DMS53 (cell line): Measurements from ENCODE around the gene COL4A4.
"Not testable (repeated sequence)": the region's sequence is repeated elsewhere in the genome, so short reads cannot be mapped to it uniquely, and the experiment has no call there.

Experiments
- DNase-seq: peaks from one replicate; lab custom pipeline; 2025; lab: John Stamatoyannopoulos, UW

The COL4A4 gene

DNA sequence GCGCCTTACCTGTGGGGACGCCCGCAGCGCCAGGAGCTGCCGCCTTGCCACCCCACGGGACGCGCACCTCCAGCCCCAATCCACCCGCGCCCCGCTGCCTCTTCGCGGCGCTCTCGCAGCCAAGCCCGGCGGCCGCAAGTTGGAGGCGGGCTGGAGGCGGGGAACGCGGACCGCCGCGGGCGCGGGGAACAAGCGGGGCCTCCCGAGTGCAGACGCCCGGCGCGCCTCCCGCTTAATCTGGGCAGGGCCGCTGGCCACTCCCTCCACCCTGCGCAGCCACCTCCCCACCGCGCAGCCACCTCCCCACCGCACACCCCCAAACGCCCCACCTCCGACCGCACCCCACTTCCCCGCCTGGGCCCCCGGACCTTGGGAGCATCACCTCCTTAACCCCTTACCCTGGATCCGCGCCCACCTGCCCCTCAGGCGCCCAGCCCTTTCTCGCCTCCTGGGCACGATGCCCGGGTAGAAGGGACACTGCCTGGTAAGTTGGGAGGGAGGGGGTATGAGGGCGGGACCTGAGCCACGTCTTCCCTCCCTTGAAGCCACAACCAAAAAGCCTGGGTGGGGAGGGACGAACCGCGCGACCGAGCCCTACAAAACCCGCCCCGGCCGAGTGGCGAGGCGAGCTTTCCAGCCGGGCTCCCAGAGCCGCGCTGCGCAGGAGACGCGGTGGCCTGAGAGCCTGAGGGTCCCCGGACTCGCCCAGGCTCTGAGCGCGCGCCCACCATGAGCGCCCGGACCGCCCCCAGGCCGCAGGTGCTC is at the start of gene COL4A4, which contains the start of gene COL4A3:
TSS of gene COL4A4 (minus strand) at position 208 of the 765 bp plus-strand sequence. CDS start 16,722 bp downstream, outside the sequence.
TSS of gene COL4A3 (plus strand) at position 627 of the 765 bp plus-strand sequence. CDS start at position 730, 103 bp downstream.
- peak; percentile 81 for DNase-seq

DNA sequence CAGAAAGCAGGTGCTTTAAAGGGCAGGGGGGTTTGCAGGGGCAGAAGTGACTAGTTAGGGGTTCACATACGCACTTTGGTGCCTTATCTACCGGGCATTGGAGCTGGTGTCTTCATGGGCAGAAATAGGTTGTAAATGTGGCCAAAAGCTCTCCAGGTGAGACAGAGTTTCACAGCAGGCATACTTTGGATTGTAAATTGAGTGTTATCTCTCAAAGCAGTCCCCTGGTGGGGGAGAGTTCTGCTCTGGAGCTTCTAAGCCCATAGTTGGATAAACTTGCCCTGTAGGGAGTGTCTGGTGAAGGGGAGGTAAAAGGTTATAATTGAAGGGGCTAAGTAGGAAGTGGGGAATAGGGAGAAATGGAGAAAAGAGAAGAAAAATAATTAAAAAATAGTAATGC is 43.6 kb upstream of the COL4A4 start:
- DNase-seq, result no peak

DNA sequence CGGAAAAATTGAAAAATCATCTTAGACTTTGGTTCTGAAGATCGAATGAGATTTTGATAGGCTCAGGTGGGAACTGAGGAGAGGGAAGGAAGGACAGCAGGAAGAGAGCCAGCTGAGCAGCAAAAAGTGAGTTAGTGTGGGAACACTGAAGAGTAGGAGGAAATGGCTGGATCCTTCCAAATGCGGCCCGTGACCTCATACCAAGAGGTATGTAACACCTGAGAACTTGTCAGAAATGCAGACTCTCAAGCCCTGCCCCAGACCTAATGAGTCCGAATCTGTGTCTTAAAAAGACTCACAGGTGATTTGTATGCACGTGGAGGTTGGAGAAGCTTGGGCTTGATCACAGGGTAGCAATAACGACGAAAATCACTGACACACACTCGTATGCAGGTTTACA is 42.4 kb upstream of the COL4A4 start:
- DNase-seq, result no peak

DNA sequence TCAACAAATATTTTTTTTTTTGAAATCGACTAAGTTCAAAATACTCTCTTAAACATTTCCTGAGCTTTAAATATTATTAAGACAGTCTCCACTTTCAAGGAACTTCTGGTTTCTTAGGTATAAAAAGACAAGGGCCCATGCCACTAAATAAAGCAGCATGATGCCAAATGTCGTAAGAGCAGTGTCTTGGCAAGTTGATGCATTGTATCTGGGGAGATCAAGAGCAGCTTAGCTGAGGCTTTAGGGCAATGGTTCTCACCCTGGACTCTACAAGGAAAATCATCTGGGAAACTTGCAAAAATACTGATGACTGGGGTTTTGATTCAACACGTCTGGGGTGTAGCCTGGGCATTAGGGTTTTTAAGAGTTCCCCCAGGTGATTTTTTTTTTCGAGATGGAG is 41.7 kb upstream of the COL4A4 start:
- no peak for DNase-seq

DNA sequence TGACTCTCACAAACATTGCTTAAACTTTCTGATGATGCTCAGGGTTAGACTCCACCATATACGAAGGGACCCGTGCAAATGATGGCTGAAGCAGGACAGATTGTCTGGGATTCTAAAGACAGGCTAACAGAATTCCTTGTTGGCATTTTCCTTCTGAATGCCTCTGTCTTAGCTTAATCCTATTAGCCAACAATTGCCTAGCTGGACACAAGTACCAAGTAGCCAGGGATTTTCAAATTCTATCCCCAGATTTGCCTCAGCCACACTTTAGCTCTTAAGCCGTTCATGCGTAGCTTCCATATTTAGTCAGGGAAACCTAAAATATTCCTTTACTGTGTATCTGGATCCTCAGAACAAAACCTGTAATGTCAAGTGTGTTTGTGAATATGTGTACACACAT is 40.4 kb upstream of the COL4A4 start:
- no peak for DNase-seq

DNA sequence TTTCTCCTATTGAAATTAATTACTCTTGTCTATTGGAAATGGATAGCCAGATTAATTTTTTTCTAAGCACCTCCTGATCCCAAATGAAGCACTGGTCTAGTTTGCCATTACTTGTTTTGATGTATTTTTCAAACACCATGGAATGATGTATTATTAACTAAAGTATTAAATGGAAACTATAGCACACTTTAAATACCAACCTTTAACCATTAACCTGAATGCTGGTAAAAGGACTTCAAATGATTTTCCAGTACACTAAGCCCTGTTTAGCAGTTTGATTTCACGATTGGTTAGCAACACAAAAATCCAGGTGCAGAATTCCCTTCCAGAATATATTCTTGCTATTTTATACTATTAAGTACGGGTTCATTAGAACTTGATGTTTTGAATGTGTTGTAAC is 37.8 kb upstream of the COL4A4 start:
- DNase-seq, result no peak

DNA sequence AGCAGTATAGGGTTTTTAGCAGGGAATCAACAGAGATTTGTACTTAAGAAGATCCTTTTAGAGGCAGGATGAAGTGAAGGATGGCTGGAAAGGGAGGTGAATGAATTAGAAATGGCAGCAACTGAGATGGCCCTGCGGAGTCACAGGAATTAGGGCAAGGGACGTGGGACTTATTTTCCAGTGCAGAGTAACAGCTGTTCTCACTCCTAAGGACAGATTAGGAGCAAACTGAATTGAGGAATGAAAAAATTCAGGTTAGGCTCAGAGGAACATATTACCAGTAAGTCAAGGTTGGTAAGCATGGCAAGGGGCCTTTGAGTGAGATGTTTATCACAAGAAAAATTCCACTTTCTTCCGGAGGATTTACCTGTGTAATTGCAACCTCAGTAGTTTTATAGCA is 34.9 kb upstream of the COL4A4 start:
- DNase-seq, result no peak

DNA sequence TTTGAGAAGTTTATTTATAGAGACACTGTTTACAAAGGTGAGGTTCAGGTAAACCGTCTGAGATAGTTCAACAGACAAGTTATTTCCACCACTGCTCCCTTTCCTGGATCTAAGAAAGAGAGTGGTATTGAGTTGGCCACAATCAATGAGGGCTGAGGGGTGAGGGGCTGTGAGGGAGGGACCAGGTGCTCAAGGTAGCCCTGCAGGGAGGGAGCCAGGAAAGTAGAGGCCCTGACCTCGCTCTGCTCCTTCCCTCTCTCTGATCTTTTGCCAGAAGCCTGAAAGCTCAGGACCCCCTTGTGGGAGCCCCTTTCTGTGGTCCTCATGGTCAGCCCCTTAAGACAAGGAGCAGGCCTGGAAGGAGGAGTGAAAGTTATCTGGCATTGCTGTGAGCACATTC is 30.2 kb upstream of the COL4A4 start:
- no peak for DNase-seq

DNA sequence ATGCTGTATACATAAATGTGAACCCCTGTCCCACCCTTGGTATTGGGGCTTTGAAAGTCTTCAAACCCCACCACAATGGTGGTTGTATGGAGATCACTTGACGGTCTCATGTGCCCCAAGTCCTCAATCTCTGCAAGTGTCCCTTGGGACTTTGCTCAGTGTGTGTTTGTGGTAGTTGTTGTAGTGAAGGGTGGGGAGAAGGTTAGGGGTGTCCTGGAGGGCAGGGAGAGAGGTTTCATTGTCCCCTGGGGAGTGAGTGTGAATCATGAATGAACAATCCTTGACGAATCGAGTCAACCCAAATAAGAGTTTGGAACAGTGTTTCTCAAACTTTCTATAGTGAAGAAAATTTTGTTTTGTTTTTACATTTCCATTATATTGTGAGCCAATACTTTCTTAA is 28.5 kb upstream of the COL4A4 start:
- no peak for DNase-seq

DNA sequence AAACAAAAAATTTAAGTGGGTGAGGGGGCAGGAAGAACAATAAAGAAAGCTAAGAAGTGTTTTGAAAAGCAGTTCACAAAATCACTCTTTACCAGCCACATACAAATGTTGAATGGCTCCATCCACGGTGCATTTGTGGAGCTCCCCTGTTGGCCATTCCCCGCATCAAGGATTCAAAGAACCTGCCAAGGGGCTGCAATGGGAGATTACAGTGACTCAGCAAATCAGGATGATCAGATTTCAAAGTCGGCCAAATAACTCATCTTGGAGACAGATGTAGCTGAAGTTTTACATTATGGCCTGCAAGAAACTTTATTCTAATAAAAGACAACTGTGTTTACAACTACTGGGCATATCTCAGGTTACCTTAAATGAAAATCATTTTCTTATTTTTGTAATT is 27.4 kb upstream of the COL4A4 start:
- peak; percentile 1 for DNase-seq

DNA sequence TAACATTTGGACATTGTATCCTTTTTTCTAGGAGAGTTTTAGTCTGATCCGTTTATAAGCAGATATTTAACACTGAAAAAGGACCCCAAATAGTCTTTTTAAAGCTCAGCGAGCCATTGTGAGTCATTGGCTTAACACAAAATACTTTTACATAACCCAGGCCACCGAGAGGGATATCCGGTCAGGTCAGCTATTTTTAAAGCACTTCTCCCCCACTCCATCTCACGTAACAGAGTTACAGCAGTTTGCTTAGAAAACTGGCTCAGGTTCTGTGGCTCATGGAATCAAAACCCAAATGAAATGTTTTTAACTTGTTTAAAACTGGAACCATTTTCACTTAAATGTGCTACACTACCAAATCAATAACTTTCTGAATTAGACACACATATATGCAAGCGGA is 24.3 kb upstream of the COL4A4 start:
- no peak for DNase-seq

DNA sequence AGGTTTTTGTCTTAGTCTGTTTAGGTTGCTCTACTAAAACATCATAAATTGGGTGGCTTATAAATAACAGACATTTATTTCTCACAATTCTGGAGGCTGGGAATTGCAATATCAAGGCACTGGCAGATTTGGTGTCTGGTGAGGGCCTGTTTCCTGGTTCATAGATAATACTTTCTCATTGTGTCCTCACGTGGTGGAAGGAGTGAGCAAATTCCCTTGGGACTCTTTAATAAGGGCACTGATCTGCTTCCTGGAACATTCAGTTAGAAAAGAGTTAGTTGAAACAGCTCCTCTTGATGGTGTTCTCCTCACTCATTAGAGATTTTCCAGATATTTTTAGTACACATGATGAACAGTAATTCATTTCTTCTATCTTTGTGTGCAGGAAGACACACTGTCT is 22.7 kb upstream of the COL4A4 start:
- DNase-seq, result no peak

DNA sequence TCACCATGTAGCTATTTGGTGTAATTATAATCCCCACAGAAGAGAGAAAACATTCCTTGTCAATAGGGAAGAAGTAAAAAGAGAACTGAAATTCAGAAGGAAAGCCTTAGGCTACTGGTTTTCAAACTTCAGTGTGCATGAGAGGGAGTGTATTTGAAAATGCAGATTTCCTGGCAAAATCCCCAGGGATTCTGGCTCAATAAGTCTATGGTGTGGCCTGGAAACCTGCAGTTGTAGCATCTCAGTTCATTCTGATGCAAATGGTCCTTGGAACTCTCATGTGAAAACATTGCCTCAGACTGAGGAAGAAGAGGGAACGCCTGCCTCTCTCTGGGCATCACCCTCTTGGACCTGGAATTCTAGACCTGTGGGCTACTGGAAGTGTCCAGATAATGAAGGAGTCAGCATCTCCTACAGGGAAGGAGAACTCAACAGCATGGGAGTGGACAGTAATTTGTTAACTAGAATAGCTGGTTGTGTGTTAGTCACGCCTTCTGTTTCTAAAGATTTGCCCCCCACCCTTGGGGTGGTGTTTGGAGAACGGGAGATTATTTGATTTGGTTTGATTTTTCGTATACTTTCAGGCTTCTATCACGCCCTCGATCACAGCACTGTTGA is 21.7 kb upstream of the COL4A4 start:
- no peak for DNase-seq

DNA sequence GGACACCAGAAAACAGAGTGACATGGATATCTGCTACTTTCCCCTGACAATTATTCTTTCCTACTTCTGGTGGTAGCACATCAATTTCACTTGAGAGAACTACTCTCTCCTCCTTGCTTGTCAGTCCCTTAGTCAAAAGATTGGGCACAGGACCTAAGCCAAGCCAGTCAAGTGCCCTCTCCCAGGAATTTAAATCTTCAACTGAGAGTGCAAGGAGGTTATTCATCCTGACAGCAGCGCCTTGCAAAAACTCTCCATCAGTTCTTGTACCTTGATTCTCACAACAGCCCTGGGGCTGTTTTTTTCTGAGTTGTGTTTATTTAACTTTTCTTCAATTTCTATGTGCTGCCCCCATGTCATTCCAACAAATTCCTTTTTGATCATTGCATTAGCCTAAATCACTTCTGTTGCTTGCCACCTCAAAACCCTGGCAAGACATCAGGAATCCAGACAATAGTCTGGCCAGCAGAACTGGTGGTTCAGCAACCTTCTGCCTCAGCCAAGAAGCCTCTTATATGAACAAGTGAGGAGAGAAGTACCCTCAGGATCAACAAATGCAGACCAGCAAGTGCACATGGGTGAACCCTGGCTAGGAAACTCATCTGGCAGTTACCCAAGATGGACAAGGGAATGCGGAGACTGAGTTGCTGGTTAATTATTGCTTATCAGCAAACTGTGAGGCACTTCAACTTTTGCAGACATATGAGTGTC is 19.8 kb upstream of the COL4A4 start:
- peak; percentile 20 for DNase-seq

DNA sequence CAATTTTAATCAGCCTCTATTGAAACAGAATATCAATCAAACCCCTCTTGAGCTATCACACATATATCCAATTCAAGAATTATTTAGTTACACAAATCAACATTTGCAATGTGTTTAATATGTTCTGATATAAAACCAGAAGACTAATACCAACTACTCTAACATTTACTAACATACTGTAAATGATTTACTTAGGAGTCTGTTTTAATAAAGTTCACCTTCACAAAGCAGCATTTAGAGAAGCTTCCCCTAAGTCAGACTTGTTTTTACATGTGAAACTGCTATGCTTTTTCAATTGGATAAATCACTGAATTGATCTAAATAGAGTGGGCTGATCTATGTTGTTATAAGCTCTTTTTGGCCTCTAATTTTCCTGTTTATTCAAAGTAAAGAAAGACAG is 18.8 kb upstream of the COL4A4 start:
- no peak for DNase-seq

DNA sequence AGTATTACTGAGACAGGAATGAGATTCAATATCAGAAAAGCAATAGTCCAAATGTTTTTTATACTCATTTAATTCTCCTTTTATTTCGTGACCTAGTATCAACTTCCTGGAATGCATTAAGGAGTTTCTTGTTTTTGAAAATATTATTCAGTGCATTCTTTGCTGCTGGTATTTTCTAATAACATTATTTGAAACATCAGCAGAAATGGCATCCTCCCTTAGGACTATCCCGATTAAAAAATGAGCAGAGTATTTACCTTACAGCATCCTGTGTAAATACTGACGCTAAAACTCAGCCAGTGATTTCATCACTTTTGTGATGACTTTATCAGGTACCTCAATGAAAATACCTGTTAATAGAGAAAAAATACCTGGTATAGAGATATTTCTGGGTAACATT is 16.8 kb upstream of the COL4A4 start:
- no peak for DNase-seq

DNA sequence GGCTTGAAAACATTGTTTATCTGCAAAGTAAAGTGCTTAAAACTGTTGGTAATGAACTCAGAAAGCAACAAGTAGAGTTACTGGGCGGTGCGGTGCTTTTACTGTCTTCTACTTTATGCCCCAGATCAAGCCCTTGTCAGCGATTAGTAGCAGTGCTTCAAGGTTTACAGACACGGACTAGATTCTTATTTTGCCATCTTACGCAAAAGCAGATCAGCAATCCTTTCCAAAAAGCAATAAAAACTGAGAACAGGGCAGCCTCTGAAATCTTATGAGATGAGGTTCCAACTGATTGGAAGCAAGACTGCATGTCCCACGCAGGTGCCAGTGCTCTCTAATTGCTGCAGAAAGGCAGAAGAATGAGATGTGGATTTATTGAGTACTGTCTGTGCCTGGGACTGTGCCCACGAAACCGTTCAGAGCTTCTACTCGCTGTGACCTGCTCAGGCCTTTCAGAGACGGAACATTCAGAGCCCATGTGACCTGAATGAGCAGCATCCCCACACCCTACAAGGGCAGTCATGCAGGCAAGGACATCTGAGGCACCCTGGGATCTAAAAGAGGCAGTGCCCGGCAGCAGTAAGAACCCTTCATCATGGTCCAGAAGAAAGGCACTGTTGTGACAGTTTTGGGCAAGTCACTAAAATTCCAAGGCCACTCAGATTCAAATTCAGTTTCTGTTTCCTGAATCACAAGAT is 16.1 kb upstream of the COL4A4 start:
- no peak for DNase-seq

DNA sequence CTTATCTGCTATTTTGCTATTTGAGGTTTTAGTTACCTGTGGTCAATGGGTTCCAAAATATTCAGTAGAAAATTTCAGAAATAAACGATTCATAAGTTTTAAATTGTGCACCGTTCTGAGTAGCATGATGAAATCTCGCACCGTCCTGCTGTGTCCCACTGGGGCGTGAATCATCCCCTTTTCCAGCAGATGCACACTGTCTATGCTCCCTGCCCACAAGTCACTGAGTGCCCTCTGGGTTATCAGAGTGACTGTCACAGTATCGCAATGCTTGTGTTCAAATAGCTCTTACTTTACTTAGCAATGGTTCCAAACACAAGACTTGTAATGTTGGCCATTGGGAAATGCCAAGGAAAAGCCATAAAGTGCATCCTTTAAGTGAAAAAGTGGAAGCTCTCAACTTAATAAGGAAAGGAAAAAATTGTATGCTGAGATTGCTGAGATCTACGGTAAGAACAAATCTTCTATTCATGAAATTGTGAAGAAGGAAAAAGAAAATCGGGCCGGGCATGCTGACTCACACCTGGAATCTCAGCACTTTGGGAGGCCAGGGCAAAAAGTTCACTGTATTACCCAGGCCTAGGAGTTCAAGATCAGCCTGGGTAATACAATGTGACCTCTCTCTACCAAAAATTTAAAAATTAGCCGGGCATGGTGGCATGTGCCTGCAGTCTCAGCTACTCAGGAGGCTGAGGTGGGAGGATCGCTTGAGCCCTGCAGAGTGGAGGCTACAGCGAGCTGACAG is 13.8 kb upstream of the COL4A4 start:
- DNase-seq, result no peak

DNA sequence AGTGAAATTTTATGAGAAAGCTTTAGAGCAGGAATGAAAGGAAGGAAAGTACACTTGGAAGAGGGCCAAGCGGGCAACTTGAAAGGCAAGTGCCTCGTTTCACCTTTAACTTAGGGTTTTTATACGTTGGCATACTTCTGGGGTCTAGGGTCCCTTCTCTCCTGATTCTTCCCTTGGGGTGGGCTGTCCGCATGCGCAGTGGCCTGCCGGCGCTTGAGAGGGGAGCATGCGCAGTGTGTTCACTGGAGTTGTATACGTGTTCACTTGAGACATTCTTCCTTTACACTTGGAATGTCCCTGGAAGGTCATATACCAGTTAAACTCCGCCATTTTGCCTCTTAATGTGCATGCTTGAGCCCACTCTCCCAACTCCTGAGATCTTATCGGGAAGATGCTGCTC is 7.8 kb upstream of the COL4A4 start:
- DNase-seq, result not testable (repeated sequence)

DNA sequence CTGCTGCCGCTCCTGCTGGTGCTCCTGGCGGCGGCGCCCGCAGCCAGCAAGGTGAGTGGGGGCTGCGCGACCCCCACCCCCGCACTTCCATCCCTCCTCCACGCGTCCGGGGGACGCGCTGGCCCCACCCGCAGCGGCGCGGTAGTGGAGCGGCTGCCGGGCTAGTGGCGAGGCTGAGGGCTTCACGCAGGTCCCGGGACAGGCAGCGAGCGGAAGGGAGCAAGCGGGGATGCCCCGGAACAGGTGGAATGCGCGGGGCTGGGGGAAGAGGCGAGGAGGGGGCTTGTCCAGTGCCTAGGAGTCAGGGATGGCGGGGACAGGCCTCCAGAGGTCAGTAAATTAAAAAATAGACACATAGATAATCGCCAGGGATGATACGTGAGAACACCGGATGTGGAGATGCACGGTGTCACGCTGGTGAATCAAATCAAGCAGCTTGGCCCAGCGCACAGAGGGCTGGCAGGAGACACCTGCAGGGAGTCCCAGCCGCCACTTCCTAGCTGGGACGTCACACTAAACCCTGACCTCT is 822 bp upstream of the COL4A4 start:
- DNase-seq, result peak; percentile 80

DNA sequence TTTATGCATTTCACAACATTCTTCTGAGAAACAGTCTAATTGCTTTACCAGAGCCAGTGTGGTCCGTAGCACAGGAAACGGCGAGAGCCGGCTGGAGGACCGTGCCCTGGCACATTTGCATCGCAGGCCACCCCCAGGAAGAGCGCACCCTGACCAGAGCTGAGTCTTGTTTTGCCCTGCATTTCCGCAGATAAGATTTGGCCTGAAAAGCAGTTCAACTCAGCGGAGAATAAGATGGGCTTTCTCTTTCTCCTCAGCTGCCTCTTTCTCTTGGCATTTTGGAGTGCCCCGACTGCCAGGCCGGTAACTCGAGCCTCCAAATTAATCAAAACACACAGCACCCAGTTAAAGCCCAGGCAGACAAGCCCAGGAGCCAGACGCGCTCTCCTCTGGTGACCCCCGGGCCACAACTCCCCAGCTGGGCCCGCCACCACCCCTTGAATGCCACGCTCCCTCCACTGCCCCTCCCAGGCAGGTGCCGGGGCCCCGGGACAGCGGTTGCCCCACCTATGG is 464 bp downstream of the COL4A4 start:
- peak; percentile 73 for DNase-seq
